HG03196 (cell line): ENCODE results near the gene KRT40.

Experiments
- ATAC-seq: cut with Tn5 transposase; IDR thresholded peaks from one replicate; pipeline ENCODE4 v1.9.1; 2021; ENCODE audit not compliant: unreplicated experiment

Gene KRT40

DNA sequence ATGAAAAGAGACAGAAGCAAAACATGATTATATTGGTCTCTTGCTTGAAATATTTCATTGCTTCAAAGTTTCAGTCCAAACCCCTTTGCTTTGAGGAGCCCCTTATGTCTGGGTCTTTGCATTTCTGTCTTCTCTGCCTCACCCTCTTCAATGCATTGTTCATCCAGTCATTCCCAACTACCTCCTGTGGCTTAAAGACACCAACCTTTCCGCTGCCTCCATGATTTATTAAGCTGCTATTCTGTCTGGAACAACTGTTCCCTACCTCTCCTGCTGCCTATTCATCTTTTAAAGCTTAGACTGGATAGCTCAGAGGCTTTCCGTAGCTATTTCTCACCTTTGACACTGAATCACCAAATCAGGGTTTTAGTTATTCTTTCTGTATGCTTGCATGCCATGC lies 13.2 kb upstream of the KRT40 start:
- ATAC-seq, result no peak

DNA sequence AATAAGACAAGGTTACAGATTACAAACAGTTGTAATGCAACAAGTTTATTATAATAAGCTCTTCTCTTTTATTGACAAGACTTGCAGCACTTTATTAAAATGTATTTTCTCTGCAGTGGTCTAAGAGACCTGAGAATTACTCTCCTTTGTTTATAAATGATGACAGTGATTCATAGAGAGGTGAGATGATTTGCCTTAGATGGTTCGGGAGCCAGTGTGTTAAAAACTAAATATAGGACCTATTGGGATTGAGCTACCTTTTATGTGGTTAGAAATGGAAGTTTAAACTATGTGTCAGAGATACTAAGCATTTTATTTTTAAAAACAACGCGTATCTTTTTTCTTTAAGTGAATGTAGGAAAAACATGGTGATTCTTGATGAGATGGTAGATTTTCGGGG lies 12.7 kb upstream of the KRT40 start:
- ATAC-seq, result no peak

DNA sequence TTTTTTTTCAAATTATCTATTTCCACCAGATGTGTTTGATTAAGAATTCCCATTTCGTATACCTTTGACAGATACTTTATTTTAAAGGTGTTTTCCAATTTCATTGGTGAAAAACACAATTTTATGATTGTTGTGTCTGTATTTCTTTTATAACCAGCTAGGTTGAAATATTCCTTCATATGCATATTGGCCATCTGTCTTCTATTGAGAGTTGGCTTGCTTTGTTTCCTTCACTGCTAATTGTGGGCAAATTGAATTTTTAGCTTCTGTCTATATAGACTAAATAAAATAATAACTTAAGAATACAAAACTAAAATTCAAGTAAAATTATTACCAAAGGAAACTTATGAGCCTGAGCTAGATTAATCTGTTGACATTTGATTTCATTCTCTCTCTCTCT lies 11.0 kb upstream of the KRT40 start:
- no peak for ATAC-seq

DNA sequence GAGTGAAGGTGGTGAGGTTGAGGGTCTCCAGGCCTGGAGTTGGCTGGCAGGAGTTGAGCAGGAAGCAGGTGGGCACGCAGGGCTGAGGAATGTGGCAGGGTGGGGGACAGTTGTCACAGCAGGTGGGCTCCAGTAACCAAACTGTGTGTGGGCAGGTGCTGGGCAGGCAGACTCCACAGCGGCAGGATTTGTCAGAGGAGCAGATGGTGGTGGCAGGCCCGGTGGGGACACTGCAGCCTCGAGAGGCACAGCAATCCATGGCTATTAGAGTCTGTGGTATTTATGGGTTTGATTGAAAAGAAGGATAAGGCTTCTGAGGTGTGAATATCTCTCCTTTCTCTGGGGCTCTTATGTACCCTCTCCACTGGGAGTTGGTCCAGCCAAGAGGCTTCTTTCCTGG lies 9.7 kb upstream of the KRT40 start, which contains the start of gene KRTAP3-3:
Gene KRTAP3-3 (minus strand): TSS at position 326 of the 400 bp plus-strand sequence. CDS start 67 bp downstream, at position 259.
- no peak for ATAC-seq

DNA sequence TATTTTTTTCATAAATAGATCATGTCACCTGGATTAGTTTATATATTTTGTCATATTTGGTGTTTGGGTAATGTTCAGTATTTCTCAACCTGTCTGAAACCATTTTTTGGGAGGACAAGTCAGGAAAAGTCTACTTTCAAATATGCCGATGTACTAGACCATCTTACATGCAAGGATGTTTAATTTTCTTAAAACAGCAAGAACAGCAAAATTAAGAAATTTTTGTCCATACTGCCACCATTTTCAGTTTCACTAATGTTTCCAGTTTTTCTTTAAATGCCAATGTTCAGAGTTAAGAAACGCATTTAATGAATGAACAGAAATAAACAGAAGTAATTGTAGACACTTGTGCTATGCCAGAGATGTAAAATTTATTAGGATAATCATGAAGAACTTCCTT lies 9.0 kb upstream of the KRT40 start:
- no peak for ATAC-seq

DNA sequence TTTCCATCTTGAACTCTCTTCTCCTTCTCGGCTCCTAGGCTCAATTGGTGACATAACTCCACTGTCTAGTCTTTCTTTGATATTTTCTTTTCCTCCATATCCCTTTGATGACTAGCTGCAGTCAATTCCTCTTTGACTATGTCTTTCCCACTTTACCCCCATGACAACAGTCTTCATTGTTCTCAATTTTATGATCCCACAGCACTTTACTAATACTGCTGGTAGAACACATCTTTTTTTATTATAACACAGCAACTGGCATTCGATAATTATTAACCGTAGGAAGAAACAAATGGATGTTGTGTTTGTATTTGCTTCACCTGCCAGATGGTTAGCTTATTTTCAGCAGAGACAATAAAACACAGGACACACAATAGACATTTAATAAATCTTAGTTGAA lies 8.5 kb upstream of the KRT40 start:
- no peak for ATAC-seq

DNA sequence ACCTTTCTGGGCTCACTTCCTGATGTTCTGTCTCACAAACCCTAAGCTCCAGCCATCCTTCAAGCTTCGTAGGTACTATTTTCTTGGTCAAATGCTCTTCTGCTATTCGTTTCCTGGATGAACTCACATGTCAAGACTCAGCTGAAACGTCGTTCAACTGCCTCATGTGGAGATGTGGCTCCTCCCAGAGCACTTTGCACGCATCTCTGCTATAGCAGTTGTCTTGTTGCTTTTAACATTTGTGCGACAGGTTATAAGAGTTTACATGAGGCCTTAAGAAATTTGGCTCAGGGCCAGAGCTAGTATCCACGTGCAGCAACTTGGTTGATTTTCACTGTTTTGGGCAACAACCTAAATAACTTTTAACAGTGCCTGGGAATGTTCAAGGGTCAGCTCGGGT lies 2.8 kb upstream of the KRT40 start:
- no peak for ATAC-seq

DNA sequence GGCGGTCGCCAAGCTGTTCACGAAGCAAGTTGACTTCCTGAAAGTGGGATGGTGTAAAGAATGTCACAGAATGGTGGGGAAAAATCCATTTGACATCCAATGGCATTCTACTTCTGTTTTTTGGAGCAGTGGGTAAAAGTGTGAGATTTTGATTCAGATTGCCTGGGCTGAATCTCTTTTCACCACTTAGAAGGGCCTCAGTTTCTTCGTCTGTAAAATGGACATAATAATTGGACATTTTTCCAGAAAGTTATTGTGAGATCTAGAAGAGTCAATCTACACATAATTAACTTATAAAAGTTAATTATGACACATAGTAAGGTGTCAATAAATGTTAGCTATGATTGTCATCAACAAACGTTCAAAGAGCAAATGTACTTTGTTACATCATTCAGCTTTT lies 3.0 kb downstream of the KRT40 start:
- ATAC-seq, result no peak

DNA sequence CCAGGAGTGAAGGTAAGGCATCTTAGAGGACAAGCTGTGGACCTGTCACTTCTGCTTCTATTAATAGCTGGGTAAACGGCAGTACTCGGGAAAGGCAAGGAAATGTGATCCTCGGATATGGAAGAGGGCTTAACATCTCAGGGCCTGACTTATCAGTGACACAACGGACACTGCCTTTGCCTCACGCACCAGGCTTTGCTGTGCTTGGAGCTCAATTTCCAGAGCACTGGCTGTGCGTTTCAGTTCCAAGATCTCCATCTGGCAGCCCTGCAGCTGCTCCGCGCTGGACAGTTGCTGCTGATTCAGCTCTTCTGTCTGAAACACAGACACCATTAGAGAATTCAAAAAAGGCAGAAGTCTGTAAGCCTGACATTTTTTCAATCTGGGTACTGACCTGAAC lies 3.5 kb downstream of the KRT40 start:
- no peak for ATAC-seq

DNA sequence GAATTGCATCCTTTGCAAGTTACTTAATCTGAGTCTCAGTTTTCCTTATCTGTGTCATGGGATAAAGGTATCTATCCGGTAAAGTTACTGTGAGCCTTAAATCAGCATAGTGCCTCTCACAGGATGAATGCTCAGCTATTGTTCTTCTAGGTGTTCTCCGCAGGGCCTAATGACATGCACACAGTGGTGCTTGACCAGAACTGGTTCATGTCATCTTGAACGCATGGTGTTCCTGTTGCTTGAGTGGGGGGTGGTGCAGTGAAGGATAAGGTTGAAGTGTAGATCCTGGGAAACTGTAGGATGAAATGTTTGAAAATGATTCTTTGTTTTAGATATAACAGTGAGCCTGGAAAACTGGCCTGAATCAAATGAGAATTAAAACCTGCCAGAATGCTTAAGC lies 4.0 kb downstream of the KRT40 start:
- no peak for ATAC-seq

DNA sequence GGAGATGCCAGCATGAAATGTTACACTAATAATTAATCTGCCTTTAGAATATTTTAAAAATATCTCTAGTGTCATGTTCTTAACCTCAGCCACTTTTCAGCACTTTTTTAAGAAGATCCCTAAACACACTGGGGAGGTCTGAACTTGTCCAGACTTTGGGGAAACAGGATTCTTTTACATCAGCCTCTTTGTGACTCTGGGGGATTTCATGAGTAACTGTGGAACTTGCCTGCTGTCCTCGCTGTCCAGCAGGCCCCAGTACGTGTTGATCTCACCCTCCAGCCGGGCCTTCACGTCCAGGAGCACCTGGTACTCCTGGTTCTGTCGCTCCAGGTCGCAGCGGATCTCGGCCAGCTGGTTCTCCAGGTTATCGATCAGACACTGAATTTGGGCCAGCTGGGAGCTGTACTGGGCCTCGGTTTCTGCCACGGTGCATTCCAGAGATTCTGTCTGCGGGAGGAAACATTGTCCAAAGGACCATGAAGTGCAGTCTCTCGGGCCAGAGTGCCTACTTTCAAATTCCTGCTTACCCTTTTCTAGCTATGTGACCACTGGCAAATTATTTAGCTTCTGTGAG lies 5.5 kb downstream of the KRT40 start:
- no peak for ATAC-seq

DNA sequence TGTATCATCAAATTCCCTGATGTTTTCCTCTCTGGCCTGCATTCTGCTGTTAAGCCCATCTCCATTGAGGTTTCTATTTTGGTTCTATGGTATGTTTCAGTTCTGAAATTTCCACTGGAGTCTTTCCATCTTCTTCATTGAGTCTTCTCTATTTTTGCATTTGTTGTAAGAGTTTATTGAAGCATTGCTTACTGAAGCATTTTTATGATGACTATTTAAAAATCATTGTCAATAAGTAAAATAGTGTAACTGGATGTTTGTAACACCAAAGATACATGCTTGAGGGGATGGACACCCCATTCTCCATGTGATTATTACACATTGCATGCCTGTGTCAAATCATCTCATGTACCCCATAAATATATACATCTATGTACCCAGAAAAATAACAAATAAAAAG lies 8.6 kb downstream of the KRT40 start:
- ATAC-seq, result no peak

DNA sequence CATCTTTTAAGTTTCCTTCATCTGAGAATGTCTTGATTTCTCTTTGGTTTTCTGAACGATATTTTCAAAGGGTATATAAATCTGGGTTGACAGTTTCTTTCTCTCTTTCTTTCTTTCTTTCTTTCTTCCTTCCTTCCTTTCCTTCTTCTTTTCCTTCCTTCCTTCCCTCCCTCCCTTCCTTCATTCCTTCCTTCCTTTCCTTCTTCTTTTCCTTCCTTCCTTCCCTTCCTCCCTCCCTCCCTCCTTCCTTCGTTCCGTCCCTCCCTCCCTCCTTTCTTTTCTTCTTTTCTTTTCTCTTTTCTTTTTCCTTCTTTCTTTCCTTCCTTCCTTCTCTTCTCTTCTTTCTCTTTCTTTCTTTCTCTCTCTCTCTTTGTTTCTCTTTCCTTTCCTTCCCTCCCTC lies 9.8 kb downstream of the KRT40 start:
- ATAC-seq, result no peak

DNA sequence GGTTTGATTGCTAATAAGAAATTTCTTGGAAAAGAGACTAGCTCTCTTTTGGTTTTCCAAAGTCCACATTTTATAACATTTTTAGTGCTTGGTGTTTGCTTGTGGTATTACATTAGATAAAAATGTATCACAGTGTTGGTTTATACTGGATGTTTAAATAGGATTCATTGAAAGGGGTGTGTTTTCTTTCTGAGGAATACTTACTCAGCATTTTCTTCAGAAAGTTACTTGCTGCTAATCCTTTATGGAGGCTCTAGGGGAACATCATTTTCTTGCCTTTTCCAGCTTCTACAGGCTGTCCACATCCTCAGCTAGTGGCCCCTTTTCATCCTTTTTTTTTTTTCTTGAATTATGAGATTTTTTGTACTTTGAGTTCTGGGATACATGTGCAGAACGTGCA lies 16.5 kb downstream of the KRT40 start:
- ATAC-seq, result no peak

DNA sequence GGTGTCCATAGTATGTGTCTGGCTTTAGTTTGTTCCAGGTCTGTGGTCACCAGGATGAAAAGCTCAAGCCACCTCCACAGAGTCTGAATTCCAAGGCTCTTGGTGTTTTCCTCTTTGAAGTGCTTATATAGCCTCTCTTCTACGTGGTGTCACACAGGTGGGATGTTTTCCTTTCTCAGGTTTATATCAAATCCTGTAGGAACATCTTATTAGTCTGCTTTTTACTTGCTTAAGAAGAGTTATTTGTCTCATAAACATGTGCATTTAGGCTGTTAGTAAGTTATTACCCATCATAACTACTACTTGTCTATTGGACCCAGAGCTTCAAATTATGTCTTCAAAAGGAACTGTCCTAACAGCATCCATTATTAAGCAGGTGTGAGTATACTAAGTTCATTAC lies 17.3 kb downstream of the KRT40 start, which contains the start of gene KRT39:
Gene KRT39 (minus strand): TSS at position 101 of the 400 bp plus-strand sequence. CDS start 92 bp downstream, at position 9.
- ATAC-seq, result no peak

DNA sequence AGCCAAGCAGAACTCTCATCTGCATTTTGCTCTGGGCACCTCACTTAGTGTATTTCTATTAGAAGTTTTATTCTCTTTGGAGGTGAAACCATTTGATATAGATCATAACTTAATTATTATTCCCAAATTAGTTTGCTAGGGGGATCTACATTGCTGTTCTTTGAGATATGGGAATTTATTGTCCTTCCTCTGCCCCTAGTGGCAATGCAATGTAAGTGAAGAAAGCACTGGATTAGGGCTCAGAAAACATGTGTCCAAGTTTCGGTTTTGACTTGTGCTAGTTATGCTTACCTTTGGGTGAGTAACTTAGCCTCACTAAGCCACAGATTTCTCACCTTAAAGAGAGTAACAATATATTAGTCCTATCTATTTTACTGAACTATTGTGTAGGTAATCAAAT lies 20.3 kb downstream of the KRT40 start:
- no peak for ATAC-seq

DNA sequence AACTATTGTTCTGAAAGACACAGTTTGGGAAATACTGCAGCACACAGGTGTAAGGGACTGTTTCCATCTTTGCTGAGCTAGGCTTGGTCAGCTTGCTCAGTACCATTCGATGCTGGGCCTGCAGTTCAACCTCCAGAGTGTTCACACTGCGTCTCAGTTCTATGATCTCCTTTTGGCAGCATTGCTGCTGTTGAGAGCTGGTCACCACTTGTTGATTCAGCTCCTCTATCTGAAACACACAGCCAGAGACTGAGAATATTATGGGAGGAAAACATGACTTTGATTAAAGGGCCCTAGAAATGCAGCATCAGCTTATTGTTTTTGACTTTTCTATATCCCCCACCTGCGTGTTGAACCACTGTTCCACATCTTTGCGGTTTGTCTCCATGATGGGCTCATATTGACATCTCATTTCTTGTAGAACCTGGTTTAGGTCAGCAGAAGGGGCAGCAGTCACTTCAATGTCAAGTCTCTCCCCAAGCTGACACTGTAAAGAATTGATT lies 22.0 kb downstream of the KRT40 start:
- no peak for ATAC-seq

DNA sequence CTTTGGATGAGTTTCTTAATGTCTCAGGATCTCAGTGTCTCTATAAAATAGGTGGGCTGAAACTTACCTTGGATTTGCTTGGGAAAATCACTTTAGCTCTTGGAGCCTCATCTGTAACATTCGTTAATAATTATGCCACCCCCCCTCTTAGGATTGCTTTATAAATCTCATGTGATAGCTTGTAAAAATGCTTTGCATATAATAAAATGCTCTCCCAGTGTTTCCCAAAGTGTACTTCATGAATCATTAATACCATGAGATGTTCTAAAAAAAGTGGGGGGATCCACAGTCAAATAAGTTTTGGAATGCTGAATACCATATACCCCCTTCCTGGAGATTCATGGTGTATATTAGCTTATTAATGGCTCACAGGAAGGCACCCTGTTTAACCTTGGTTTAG lies 22.5 kb downstream of the KRT40 start:
- ATAC-seq, result no peak

DNA sequence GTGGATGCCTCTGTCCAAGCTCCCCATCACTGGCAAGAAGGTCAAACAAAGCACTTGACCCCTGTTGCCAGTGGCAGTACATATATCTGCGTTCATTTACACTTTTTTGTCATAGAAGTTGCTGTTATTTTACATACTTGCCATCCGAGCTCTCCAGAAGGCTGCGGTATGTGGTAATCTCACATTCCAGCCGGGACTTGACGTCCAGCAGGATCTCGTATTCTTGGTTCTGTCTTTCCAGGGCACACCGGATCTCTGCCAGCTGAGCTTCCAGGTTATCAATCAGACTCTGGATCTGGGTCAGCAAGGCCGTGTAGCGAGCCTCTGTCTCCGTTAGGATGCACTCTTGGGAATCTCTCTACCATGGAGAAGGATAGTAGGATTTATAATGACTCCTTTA lies 24.0 kb downstream of the KRT40 start:
- no peak for ATAC-seq

DNA sequence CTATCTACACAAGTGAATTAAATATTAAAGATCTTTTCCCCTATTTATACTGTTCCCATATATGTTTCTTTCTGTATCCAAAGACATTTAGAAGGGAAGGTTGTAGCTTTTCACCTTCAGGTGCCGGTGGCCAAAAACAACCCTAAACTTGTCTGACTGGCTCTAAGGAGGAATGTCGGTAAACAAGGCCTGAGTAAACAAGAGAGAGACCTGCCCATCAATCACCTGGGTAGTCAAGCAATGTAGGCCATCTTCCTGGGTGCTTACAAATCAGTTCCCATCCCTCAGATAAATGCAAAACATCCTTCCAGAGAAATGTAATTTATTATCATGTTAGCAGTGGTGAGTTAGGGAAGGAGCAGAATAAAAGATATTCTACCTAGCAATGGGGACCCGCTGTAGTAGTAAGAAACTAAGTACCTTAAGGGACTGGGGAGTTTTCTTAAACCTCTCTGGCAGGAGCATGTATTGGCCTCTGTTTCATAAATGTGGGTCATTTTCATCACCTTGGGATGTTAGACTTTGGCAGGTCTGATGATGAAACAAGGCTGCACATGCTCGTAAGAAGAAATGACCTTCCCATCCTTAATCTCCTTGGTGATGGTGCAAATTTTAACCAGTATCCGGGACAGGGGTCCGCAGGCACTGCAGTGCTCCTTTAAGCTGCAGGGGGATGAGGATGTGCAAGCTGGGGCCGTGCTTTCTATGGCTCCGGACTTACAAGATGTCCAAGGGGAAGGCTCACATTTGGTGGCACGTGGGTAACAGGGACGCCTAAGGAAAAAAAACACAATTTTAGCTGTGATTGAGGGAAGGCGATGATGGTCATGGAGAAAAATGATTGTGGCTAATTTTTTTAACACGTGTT lies 25.8 kb downstream of the KRT40 start:
- no peak for ATAC-seq

DNA sequence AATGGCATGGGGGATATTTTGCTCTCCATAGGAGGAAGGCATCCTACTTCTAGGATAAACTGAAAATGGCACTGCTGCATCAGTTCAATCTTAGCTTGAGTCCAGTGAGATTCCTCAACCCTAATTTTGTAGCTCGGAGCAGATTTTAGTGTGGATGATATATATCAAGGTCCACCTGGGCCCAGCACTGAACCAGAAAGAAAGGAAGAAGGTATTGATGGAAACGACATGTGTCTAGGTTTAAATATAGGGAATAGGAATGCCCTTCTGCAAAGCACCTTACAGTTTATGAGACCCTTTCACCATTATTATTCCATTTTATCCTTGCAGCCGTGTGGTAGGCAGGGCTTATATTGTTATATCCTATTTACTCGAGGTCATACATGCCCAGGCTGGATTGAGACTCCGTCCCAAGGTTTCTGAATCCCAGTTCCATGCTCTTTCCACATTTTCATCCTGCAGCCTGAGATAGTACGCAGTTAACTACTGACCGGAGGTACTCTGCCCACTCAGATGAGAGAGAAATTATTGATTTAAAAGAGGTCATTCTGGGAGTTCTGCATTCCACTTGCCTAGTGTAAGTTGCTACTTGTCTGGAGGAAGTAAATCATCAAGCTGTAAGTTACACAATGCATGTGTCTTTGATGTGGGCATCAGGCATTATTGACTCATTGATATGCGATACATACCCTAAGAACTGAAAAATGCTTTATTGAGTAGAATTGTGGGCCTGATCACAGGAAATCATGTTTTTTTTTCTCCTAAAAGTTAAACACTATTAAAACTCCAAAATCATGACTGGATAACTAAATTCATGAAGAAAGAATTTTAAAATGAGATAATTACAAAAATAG lies 27.5 kb downstream of the KRT40 start:
- ATAC-seq, result no peak
